MM.1S (cell line): ENCODE measurements around the gene MLKL.
A peak's percentile ranks its signal among the peaks of the same experiment; 100 is the strongest.

Source experiments
- DNase-seq: peaks from one replicate; pipeline ENCODE4 v3.0.0-alpha.2; 2015
- H2AFZ ChIP-seq: fragments of 300-600 bp; sonication (generic); 2 replicates; pipeline ENCODE4 v1.6.0; 2016; ENCODE audit warnings: antibody characterized with exemption, low read length
- H3F3A ChIP-seq: fragments of 300-600 bp; sonication (generic); 2 replicates; pipeline ENCODE4 v1.6.1; 2016; ENCODE audit warnings: mild to moderate bottlenecking, antibody characterized with exemption, low read length, moderate library complexity, mixed read lengths; ENCODE audit not compliant: insufficient read depth
- H3K27ac ChIP-seq: fragments of 300-600 bp; sonication (generic); 2 replicates; pipeline ENCODE4 v1.5.1; 2016; ENCODE audit warnings: mild to moderate bottlenecking, low read length
- H3K27me3 ChIP-seq: fragments of 300-600 bp; sonication (generic); replicated peaks from 2 replicates; pipeline ENCODE4 v1.6.0; 2016; ENCODE audit warnings: low read length; ENCODE audit not compliant: insufficient read depth
- H3K36me3 ChIP-seq: fragments of 300-600 bp; sonication (generic); replicated peaks from 2 replicates; pipeline ENCODE4 v1.6.1; 2016; ENCODE audit warnings: mild to moderate bottlenecking, low read length, mixed read lengths; ENCODE audit not compliant: insufficient read depth
- H3K4me1 ChIP-seq: fragments of 300-600 bp; sonication (generic); 2 replicates; pipeline ENCODE4 v1.6.1; 2016; ENCODE audit warnings: low read length, mixed read lengths
- H3K4me2 ChIP-seq: fragments of 300-600 bp; sonication (generic); 2 replicates; pipeline ENCODE4 v1.6.0; 2016; ENCODE audit warnings: low read depth, low read length
- H3K4me3 ChIP-seq: fragments of 300-600 bp; sonication (generic); 2 replicates; pipeline ENCODE4 v1.5.1; 2016; ENCODE audit warnings: low read length, mixed read lengths
- H3K79me2 ChIP-seq: fragments of 300-600 bp; sonication (generic); 2 replicates; pipeline ENCODE4 v1.6.1; 2016; ENCODE audit warnings: mixed run types, low read length, mixed read lengths
- H3K9ac ChIP-seq: fragments of 300-600 bp; sonication (generic); 2 replicates; pipeline ENCODE4 v1.6.1; 2016; ENCODE audit warnings: low read length, mixed read lengths
- H3K9me2 ChIP-seq: fragments of 300-600 bp; sonication (generic); replicated peaks from 2 replicates; pipeline ENCODE4 v1.6.1; 2016; ENCODE audit warnings: mild to moderate bottlenecking, low read length, mixed read lengths; ENCODE audit not compliant: insufficient read depth
- H3K9me3 ChIP-seq: fragments of 300-600 bp; sonication (generic); replicated peaks from 2 replicates; pipeline ENCODE4 v1.6.1; 2016; ENCODE audit warnings: mild to moderate bottlenecking, low read length, mixed read lengths; ENCODE audit not compliant: insufficient read depth
- H4K20me1 ChIP-seq: fragments of 300-600 bp; sonication (generic); 2 replicates; pipeline ENCODE4 v1.6.1; 2016; ENCODE audit warnings: mild to moderate bottlenecking, low read length, moderate library complexity, mixed read lengths; ENCODE audit not compliant: insufficient read depth
- EZH2 ChIP-seq: fragments of 300-600 bp; sonication (generic); optimal IDR thresholded peaks from 2 replicates; pipeline ENCODE3; 2017; ENCODE audit warnings: low read depth, mild to moderate bottlenecking, antibody characterized with exemption, low read length, mixed read lengths
- EZH2phosphoT487 ChIP-seq: fragments of 300-600 bp; sonication (generic); IDR thresholded peaks from 2 replicates; pipeline ENCODE4 v1.6.1; 2018; ENCODE audit warnings: antibody characterized with exemption, low read length
- TF ChIP-seq, protein P1 (sequence below): fragments of 300-600 bp; sonication (generic); IDR thresholded peaks from 2 replicates; pipeline ENCODE4 v1.5.1; 2016; ENCODE audit warnings: antibody characterized with exemption, low read length, mixed read lengths

Gene MLKL

GRCh38 chr16:74652249-74652648 is 48.4 kb downstream of the MLKL start:
- no peak overlapping the region for H2AFZ ChIP-seq
- no peak overlapping the region for H3K27ac ChIP-seq
- no peaks in the 10 kb centered on the region for H3K4me1 ChIP-seq
- TF ChIP-seq, protein P1, sequence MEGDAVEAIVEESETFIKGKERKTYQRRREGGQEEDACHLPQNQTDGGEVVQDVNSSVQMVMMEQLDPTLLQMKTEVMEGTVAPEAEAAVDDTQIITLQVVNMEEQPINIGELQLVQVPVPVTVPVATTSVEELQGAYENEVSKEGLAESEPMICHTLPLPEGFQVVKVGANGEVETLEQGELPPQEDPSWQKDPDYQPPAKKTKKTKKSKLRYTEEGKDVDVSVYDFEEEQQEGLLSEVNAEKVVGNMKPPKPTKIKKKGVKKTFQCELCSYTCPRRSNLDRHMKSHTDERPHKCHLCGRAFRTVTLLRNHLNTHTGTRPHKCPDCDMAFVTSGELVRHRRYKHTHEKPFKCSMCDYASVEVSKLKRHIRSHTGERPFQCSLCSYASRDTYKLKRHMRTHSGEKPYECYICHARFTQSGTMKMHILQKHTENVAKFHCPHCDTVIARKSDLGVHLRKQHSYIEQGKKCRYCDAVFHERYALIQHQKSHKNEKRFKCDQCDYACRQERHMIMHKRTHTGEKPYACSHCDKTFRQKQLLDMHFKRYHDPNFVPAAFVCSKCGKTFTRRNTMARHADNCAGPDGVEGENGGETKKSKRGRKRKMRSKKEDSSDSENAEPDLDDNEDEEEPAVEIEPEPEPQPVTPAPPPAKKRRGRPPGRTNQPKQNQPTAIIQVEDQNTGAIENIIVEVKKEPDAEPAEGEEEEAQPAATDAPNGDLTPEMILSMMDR: no peak
- TF ChIP-seq EZH2: no peak
- no peak for TF ChIP-seq EZH2phosphoT487
- no peaks in the 10 kb centered on the region for H3F3A ChIP-seq
- H3K9me3 ChIP-seq: no peaks in the 10 kb centered on the region
- no peaks in the 10 kb centered on the region for H3K9me2 ChIP-seq
- H3K4me2 ChIP-seq: no peak overlapping the region
- H3K27me3 ChIP-seq: no peaks in the 10 kb centered on the region
- H3K9ac ChIP-seq: no peak overlapping the region
- H4K20me1 ChIP-seq: no peaks in the 10 kb centered on the region
- H3K36me3 ChIP-seq: no peaks in the 10 kb centered on the region
- no peak overlapping the region for H3K4me3 ChIP-seq
- peaks cover 57% of the 10 kb centered on the region for H3K79me2 ChIP-seq
- no peak for DNase-seq

DNA sequence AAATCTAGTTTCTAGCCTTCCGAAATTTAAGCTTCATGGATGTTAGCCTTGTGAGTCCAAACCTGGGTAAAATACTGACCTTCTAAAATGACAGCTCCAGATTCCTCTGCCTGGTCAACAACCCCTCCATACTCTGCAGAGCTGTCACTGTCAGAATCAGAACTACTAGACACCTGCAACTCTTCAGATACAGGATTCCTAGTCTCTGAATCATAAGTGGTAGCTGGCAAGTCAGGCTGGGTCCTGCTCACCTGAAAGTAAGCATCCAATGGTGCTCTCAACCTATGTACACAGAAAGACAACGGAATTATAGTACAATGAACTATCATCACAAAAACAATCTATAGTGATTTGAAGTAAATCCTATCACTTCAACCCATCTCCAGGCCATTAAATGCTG is 48.8 kb downstream of the MLKL start:
- H3K9ac ChIP-seq: no peak overlapping the region
- no peak overlapping the region for H3K4me2 ChIP-seq
- peaks cover 53% of the 10 kb centered on the region for H3K79me2 ChIP-seq
- H3K9me2 ChIP-seq: no peaks in the 10 kb centered on the region
- H2AFZ ChIP-seq: no peak overlapping the region
- H3K4me3 ChIP-seq: no peak overlapping the region
- H3K36me3 ChIP-seq: no peaks in the 10 kb centered on the region
- no peak overlapping the region for H3K27ac ChIP-seq
- no peaks in the 10 kb centered on the region for H3F3A ChIP-seq
- H4K20me1 ChIP-seq: no peaks in the 10 kb centered on the region
- DNase-seq: no peak
- no peaks in the 10 kb centered on the region for H3K4me1 ChIP-seq
- TF ChIP-seq EZH2phosphoT487 (no peak), EZH2 (no peak)
- TF ChIP-seq, protein P1: no peak
- no peaks in the 10 kb centered on the region for H3K27me3 ChIP-seq
- H3K9me3 ChIP-seq: no peaks in the 10 kb centered on the region

DNA sequence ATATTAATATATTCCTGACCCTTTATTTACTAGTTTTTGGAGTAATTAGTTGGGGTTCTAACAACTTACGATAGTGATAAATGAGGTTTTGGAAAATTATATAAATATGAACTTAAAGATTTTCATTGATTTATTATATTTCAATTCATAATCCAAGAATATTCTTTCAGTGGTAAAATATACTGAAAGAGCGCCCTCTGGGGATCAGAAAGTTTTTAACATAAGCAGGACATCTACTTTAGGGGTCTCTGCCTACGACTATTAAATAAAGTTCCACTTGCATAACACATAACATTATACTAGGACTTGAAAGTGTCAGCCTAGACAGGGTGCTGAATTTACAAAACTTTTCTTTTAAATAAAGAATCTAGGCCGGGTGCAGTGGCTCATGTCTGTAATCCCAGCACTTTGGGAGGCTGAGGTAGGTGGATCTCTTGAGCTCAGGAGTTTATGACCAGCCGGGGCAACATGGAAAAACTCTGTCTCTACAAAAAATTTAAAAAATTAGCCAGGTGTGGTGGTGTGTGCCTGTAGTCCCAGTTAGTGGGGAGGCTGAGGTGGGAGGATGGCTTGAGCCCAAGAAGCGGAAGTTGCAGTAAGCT is 49.6 kb downstream of the MLKL start:
- Histone ChIP-seq H3K9me3 (no peaks in the 10 kb centered on the region), H3F3A (no peaks in the 10 kb centered on the region), H3K79me2 (peaks cover 47% of the 10 kb centered on the region), H3K36me3 (no peaks in the 10 kb centered on the region), H3K27me3 (no peaks in the 10 kb centered on the region), H3K27ac (no peak overlapping the region), H4K20me1 (no peaks in the 10 kb centered on the region), H3K9ac (no peak overlapping the region), H3K4me2 (no peak overlapping the region), H3K4me1 (no peaks in the 10 kb centered on the region), H3K9me2 (no peaks in the 10 kb centered on the region), H3K4me3 (no peak overlapping the region), H2AFZ (no peak overlapping the region)
- TF ChIP-seq, protein P1: peak; percentile 18; the same call in 1 of the 2 replicates
- TF ChIP-seq EZH2phosphoT487 (no peak), EZH2 (no peak)
- no peak for DNase-seq
